PC-9 (cell line): ENCODE data around the gene SLC13A2. TPM values are rescaled to one million over a fixed set of nuclear protein-coding genes. Genes with fewer than 3 reads are reported as not detected.
"Not testable (repeated sequence)": the region's sequence is repeated elsewhere in the genome, so short reads cannot be mapped to it uniquely, and the experiment has no call there.

Experiments used
- BruUV-seq: library from RNA; stranded (reverse); fragments of 400-500 nt; replicated peaks from 2 replicates; lab custom pipeline; 2021; lab: Mats Ljungman, UMichigan
- CTCF ChIA-PET: fragments of 300-600 bp; sonication (Branson Sonifier 250); formaldehyde crosslinking; loops from one replicate; lab custom pipeline; 2022; ENCODE audit warnings: antibody characterized with exemption; lab: Charles Lee
- POLR2A ChIA-PET: fragments of 300-600 bp; sonication (Branson Sonifier 250); formaldehyde crosslinking; loops from one replicate; lab custom pipeline; 2022; ENCODE audit warnings: antibody characterized with exemption; ENCODE audit not compliant: unreplicated experiment; lab: Charles Lee
- DNase-seq, 2 experiments: peaks; one replicate each; pipeline versions ENCODE4 v3.0.0 to v3.0.0-alpha.2; 2015 to 2022; ENCODE audit warnings: mixed read lengths in 1 of 2
- H2AFZ ChIP-seq: fragments of 200-600 bp; sonication (generic); 2 replicates; pipeline ENCODE4 v1.8.1; 2017; ENCODE audit warnings: antibody characterized with exemption
- H3F3A ChIP-seq: fragments of 200-600 bp; sonication (generic); 2 replicates; pipeline ENCODE4 v1.8.1; 2017; ENCODE audit warnings: antibody characterized with exemption, mild to moderate bottlenecking, low read depth; ENCODE audit not compliant: insufficient read depth
- H3K27ac ChIP-seq: fragments of 200-600 bp; sonication (generic); 2 replicates; pipeline ENCODE4 v1.6.1; 2016; ENCODE audit warnings: mixed run types
- H3K27me3 ChIP-seq: fragments of 200-600 bp; sonication (generic); 2 replicates; pipeline ENCODE4 v1.6.1; 2016; ENCODE audit warnings: low read depth, mixed run types; ENCODE audit not compliant: insufficient read depth
- H3K36me3 ChIP-seq: fragments of 200-600 bp; sonication (generic); 2 replicates; pipeline ENCODE4 v1.6.1; 2016; ENCODE audit warnings: low read depth, mixed run types
- H3K4me1 ChIP-seq: fragments of 200-600 bp; sonication (generic); replicated peaks from 2 replicates; pipeline ENCODE4 v1.6.1; 2016; ENCODE audit warnings: mixed run types; ENCODE audit not compliant: insufficient read depth
- H3K4me2 ChIP-seq: fragments of 200-600 bp; sonication (generic); 2 replicates; pipeline ENCODE4 v1.6.1; 2017; ENCODE audit warnings: mixed run types
- H3K4me3 ChIP-seq: fragments of 200-600 bp; sonication (generic); 2 replicates; pipeline ENCODE4 v1.6.1; 2016; ENCODE audit warnings: mixed run types
- H3K79me2 ChIP-seq: fragments of 200-600 bp; sonication (generic); 2 replicates; pipeline ENCODE4 v1.6.1; 2017; ENCODE audit warnings: low read depth, mixed run types
- H3K9me2 ChIP-seq: fragments of 200-600 bp; sonication (generic); 2 replicates; pipeline ENCODE4 v1.8.1; 2017; ENCODE audit warnings: mild to moderate bottlenecking; ENCODE audit not compliant: insufficient read depth
- H3K9me3 ChIP-seq: fragments of 200-600 bp; sonication (generic); 2 replicates; pipeline ENCODE4 v1.8.1; 2016; ENCODE audit warnings: low read depth; ENCODE audit not compliant: insufficient read depth
- H4K20me1 ChIP-seq: fragments of 200-600 bp; sonication (generic); 2 replicates; pipeline ENCODE4 v1.8.1; 2017; ENCODE audit not compliant: insufficient read depth
- EZH2 ChIP-seq: fragments of 200-600 bp; sonication (generic); IDR thresholded peaks from 2 replicates; pipeline ENCODE4 v1.8.0; 2017; ENCODE audit warnings: antibody characterized with exemption, low read depth
- intact Hi-C: fragments of 100-400 bp; cut with micrococcal nuclease; formaldehyde crosslinking; loops from one replicate; pipeline ENCODE4 v1.10.0; 2022; ENCODE audit not compliant: unreplicated experiment
- total RNA-seq: library from RNA; stranded (reverse); gene quantifications from 2 replicates; pipeline ENCODE4 v1.2.3, GENCODE V29; 2021
- TF ChIP-seq, protein P1 (sequence below): fragments of 200-600 bp; sonication (generic); conservative IDR thresholded peaks from 2 replicates; pipeline ENCODE4 v1.6.1; 2017; ENCODE audit warnings: mixed run types, antibody characterized with exemption, mild to moderate bottlenecking, moderate library complexity

SLC13A2 gene
- total RNA-seq, 1 experiment from 2014 or later: not detected

DNA sequence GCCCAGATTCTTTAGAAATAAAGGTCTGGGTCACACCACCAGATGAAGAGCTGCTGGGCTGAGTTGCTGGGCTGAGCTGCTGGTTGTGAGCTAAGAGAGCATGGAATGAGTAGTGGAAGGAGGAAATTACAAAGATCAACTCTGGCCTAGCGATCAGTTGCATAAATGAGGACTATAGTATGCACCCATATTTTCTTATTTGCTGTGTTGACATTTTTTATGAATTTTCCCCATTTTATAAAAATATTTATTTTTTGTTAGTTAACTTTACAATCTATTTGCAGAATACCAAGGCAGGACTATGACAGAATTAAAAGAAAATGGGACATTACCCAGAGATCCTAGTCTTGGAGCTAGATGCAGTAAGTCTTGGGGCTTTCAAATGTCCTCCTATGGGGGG is 23.6 kb upstream of the SLC13A2 start:
- 0 out of 2 replicates have a peak, but pooled peaks cover 7% of the 10 kb centered on the region for H3K27me3 ChIP-seq
- intact Hi-C loops: no loop called here
- H3K4me1 ChIP-seq: peaks cover 5% of the 10 kb centered on the region; the same call in 1 of the 2 replicates
- no peak overlapping the region for H3K4me2 ChIP-seq
- no peaks in the 10 kb centered on the region for H3K79me2 ChIP-seq
- no peaks in the 10 kb centered on the region for H3K36me3 ChIP-seq
- no peak overlapping the region for H3K4me3 ChIP-seq
- BruUV-seq: no TSS peak
- no peaks in the 10 kb centered on the region for H4K20me1 ChIP-seq
- H3K27ac ChIP-seq: no peak overlapping the region
- H3F3A ChIP-seq: no peaks in the 10 kb centered on the region
- ChIA-PET CTCF (interaction anchor here (0.6 kb wide), 1 partner anchor 114 kb away, joined by 3 read pairs; no protein-coding TSS in a partner anchor), POLR2A (no interaction called here)
- no peaks in the 10 kb centered on the region for H3K9me3 ChIP-seq
- no peaks in the 10 kb centered on the region for H3K9me2 ChIP-seq
- no peak overlapping the region for H2AFZ ChIP-seq
- no peak for DNase-seq
- no peak for TF ChIP-seq EZH2
- TF ChIP-seq, protein P1, sequence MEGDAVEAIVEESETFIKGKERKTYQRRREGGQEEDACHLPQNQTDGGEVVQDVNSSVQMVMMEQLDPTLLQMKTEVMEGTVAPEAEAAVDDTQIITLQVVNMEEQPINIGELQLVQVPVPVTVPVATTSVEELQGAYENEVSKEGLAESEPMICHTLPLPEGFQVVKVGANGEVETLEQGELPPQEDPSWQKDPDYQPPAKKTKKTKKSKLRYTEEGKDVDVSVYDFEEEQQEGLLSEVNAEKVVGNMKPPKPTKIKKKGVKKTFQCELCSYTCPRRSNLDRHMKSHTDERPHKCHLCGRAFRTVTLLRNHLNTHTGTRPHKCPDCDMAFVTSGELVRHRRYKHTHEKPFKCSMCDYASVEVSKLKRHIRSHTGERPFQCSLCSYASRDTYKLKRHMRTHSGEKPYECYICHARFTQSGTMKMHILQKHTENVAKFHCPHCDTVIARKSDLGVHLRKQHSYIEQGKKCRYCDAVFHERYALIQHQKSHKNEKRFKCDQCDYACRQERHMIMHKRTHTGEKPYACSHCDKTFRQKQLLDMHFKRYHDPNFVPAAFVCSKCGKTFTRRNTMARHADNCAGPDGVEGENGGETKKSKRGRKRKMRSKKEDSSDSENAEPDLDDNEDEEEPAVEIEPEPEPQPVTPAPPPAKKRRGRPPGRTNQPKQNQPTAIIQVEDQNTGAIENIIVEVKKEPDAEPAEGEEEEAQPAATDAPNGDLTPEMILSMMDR: no peak

DNA sequence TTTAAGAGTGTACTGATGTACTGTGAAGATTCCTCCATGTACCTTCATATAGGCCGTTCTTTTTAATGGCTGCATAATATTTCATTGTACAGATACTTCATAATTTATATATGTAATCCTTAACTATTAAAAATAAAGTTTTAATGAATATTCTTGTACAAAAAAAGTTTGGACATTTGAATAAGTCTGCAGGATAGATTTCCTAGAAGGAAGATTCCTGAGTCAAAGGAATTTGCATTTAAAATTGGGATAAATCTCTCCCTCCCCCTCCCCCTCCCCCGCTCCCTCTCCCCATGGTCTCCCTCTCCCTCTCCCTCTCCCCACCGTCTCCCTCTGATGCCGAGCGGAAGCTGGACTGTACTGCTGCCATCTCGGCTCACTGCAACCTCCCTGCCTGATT is 15.6 kb upstream of the SLC13A2 start:
- no peaks in the 10 kb centered on the region for H3K9me3 ChIP-seq
- POLR2A ChIA-PET: no interaction called here
- CTCF ChIA-PET: no interaction called here
- no peak for TF ChIP-seq EZH2
- TF ChIP-seq, protein P1: no peak
- H3K9me2 ChIP-seq: no peaks in the 10 kb centered on the region
- no peak for DNase-seq
- no peak overlapping the region for H3K4me2 ChIP-seq
- no peak overlapping the region for H3K27ac ChIP-seq
- H3K4me3 ChIP-seq: no peak overlapping the region
- no peak overlapping the region for H2AFZ ChIP-seq
- no peaks in the 10 kb centered on the region for H4K20me1 ChIP-seq
- H3K27me3 ChIP-seq: 0 out of 2 replicates have a peak, but pooled peaks cover 4% of the 10 kb centered on the region
- no TSS peak for BruUV-seq
- H3F3A ChIP-seq: no peaks in the 10 kb centered on the region; the same call in 1 of the 2 replicates
- no peaks in the 10 kb centered on the region for H3K36me3 ChIP-seq
- H3K4me1 ChIP-seq: no peaks in the 10 kb centered on the region
- H3K79me2 ChIP-seq: no peaks in the 10 kb centered on the region
- intact Hi-C loops: no loop called here

DNA sequence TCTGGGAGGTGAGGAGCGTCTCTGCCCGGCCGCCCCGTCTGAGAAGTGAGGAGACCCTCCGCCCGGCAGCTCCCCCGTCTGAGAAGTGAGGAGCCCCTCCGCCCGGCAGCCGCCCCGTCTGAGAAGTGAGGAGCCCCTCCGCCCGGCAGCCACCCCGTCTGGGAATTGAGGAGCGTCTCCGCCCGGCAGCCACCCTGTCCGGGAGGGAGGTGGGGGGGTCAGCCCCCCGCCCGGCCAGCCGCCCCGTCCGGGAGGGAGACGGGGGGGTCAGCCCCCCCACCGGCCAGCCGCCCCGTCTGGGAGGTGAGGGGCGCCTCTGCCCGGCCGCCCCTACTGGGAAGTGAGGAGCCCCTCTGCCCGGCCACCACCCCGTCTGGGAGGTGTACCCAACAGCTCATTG is 14.6 kb upstream of the SLC13A2 start:
- H3K36me3 ChIP-seq, H3F3A ChIP-seq, H3K27me3 ChIP-seq, H3K4me1 ChIP-seq, POLR2A ChIA-PET, DNase-seq, intact Hi-C loops, H3K79me2 ChIP-seq, H3K27ac ChIP-seq, H3K9me3 ChIP-seq, H3K4me2 ChIP-seq, H4K20me1 ChIP-seq, CTCF ChIA-PET, H3K9me2 ChIP-seq, H3K4me3 ChIP-seq, H2AFZ ChIP-seq, BruUV-seq: not testable (repeated sequence)

DNA sequence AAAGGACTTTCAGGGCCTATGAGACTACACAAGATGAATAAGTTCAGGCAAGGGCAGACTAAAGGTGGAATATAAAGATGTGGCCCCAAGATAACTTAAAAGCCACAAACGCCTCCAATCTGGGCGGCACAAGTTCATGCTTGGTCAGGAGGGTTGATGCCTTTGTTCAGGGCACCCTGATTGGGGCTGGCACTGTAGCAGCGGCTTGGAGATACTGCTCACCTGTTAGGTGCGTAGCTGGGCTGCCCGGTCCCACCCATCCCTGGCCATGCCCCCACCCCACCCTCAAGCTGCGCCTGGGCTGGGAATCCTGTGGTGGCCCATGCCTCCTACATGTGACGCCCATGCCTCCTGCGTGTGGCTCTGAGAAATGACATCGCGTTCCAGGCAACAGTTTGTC is 12.5 kb upstream of the SLC13A2 start:
- no peak for DNase-seq
- Histone ChIP-seq H3K4me1 (no peaks in the 10 kb centered on the region), H3K79me2 (no peaks in the 10 kb centered on the region), H3K9me3 (no peaks in the 10 kb centered on the region), H3K9me2 (no peaks in the 10 kb centered on the region), H4K20me1 (no peaks in the 10 kb centered on the region), H2AFZ (no peak overlapping the region), H3K4me2 (no peak overlapping the region), H3K27ac (no peak overlapping the region), H3K36me3 (no peaks in the 10 kb centered on the region), H3K4me3 (no peak overlapping the region), H3K27me3 (no peaks in the 10 kb centered on the region), H3F3A (no peaks in the 10 kb centered on the region; the same call in 1 of the 2 replicates)
- intact Hi-C loops: no loop called here
- ChIA-PET CTCF (interaction anchor here (0.7 to 0.8 kb wide), 2 partner anchors 18 to 27 kb away, joined by 3 to 5 read pairs; no protein-coding TSS in a partner anchor), POLR2A (no interaction called here)
- no peak for TF ChIP-seq EZH2
- TF ChIP-seq, protein P1: no peak
- no TSS peak for BruUV-seq
